ENCODE measurements around the gene TLR3.

The TLR3 gene

GRCh38 chr4:186109245-186109644 is 40.3 kb downstream of the TLR3 start:
- no peak for TF ChIP-seq CTCF (IDR thresholded peaks at IDR 0.05; ENCODE audit: low read depth, low read length, missing control alignments)
- no peak overlapping the region for H3K4me3 ChIP-seq (replicated peaks; ENCODE audit: low read depth, low read length)
- no peak for DNase-seq (ENCODE audit: extremely low read depth, low read depth)

DNA sequence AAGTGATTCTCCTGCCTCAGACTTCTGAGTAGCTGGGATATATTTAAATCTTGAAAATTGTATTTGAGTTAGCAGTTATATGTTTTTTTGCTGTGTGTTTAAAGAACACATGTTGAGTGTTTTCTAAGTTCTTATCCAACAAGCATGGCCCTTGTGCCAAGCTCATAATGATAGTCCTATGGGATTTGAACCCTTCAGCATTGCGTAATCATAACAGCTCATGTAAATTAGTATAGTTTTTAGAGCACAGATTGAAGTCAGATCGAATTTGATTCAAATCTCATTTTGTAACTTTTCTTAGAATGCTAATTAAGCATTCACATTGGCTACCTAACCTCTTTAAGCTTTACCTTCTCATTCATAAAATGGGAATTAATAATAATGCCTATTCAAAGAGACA is 47.7 kb downstream of the TLR3 start:
- H3K4me3 ChIP-seq (replicated peaks; ENCODE audit: low read depth, low read length) = no peak overlapping the region
- no peak for TF ChIP-seq CTCF (IDR thresholded peaks at IDR 0.05; ENCODE audit: low read depth, low read length, missing control alignments)
- DNase-seq (ENCODE audit: extremely low read depth, low read depth) = no peak

- no peak for TF ChIP-seq CTCF (IDR thresholded peaks at IDR 0.05; ENCODE audit: low read depth, low read length, missing control alignments)
- no peak for DNase-seq (ENCODE audit: extremely low read depth, low read depth)
- H3K4me3 ChIP-seq (replicated peaks; ENCODE audit: low read depth, low read length) = no peak overlapping the region
Observed at GRCh38 chr4:186118582-186118981, 49.6 kb downstream of the TLR3 start.

GRCh38 chr4:186121057-186121456 is 52.1 kb downstream of the TLR3 start:
- no peak for DNase-seq (ENCODE audit: extremely low read depth, low read depth)

GRCh38 chr4:186128842-186129241 is 59.9 kb downstream of the TLR3 start:
- no peak for DNase-seq (ENCODE audit: extremely low read depth, low read depth)
- TF ChIP-seq CTCF (IDR thresholded peaks at IDR 0.05; ENCODE audit: low read depth, low read length, missing control alignments) = no peak
- no peak overlapping the region for H3K4me3 ChIP-seq (replicated peaks; ENCODE audit: low read depth, low read length)

More at GRCh38 chr4:186121057-186121456, 52.1 kb downstream of the TLR3 start:
- TF ChIP-seq CTCF (IDR thresholded peaks at IDR 0.05; ENCODE audit: low read depth, low read length, missing control alignments) = no peak
- no peak overlapping the region for H3K4me3 ChIP-seq (replicated peaks; ENCODE audit: low read depth, low read length)

GRCh38 chr4:186131935-186132334 is 63.0 kb downstream of the TLR3 start:
- no peak for DNase-seq (ENCODE audit: extremely low read depth, low read depth)
- no peak for TF ChIP-seq CTCF (IDR thresholded peaks at IDR 0.05; ENCODE audit: low read depth, low read length, missing control alignments)
- no peak overlapping the region for H3K4me3 ChIP-seq (replicated peaks; ENCODE audit: low read depth, low read length)

DNA sequence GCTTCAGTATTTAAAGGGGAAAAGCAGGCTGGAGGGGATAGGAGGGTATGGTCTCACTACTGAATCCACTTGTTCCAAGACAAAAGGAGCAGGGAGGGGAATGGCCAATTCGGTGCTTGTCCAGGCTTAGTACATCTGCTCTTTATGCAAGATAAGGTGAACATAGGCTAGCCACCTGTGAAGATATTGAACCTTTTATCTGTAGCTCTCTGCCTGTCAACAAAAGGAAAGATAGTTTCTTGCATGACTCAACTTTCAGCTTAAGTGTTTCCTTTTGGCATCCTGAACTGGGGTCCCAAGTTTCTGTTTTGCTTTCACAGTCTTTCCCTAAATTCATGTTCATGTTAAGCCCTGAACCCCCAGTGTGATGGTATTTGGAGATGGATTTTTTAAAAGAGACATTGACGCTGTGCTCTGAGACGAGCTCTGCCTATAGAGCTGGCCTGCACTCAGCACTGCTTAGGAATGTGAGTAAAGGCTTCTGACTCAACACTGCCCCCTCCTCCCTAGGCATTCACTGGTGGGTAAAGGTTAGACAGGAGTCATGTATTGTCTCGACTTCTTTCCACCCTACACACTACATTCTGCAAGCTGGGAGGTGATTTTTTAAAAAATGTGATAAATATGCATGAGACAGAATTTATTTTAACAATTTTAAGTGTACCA is 63.8 kb downstream of the TLR3 start:
- no peak for TF ChIP-seq CTCF (IDR thresholded peaks at IDR 0.05; ENCODE audit: low read depth, low read length, missing control alignments)
- no peak overlapping the region for H3K4me3 ChIP-seq (replicated peaks; ENCODE audit: low read depth, low read length)
- DNase-seq (ENCODE audit: extremely low read depth, low read depth) = no peak
